ELR (cell line): ENCODE measurements around the gene FAM131A.
A peak's percentile ranks its signal among the peaks of the same experiment; 100 is the strongest.

Source experiments
- DNase-seq: peaks from one replicate; pipeline ENCODE4 v3.0.0-alpha.2; 2015; ENCODE audit warnings: low read depth

Gene FAM131A

GRCh38 chr3:184339451-184340135, 2.2 kb downstream of the FAM131A start:
- peak; percentile 29 for DNase-seq

DNA sequence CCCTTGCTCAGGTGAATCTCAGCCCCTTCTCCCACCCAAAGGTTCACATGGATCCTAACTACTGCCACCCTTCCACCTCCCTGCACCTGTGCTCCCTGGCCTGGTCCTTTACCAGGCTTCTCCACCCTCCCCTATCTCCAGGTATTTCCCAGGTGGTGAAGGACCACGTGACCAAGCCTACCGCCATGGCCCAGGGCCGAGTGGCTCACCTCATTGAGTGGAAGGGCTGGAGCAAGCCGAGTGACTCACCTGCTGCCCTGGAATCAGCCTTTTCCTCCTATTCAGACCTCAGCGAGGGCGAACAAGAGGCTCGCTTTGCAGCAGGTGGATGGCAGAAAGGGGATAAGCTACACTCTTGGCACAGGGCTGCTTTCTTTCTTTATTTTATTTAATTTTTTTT, 4.5 kb downstream of the FAM131A start:
- DNase-seq = no peak

DNA sequence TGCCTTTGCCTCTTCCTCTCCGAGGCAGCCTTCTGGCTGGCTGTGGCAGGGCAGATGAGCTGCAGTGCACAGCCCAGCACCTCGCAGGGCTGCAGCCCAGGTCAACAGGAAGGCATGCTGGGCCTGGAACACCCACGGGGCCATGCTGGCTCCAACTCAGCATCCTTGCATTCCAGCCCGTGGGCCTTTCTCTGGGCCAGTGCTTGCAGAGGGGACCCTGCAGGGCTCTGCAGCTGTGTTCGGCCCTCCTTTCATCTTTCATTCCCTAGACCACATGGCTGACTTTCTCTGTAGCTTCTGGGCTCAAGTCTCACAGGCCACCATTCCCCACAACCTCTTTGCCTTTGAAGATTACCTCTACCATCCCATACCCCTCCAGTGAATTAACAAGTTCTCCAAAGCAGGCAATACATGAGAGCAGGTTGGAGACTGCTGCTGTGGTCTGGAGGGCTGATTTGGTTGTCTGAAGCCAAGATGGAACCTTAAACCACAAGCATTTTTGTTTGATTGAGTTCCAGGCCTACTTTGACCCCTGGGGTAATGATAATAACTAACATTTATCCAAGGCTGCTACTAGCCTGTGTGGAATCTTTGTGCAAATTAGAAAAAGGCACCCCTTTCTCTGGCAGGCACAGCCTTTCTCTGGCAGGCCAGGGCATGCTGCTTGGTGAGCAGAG, 5.9 kb downstream of the FAM131A start:
- DNase-seq = no peak

DNA sequence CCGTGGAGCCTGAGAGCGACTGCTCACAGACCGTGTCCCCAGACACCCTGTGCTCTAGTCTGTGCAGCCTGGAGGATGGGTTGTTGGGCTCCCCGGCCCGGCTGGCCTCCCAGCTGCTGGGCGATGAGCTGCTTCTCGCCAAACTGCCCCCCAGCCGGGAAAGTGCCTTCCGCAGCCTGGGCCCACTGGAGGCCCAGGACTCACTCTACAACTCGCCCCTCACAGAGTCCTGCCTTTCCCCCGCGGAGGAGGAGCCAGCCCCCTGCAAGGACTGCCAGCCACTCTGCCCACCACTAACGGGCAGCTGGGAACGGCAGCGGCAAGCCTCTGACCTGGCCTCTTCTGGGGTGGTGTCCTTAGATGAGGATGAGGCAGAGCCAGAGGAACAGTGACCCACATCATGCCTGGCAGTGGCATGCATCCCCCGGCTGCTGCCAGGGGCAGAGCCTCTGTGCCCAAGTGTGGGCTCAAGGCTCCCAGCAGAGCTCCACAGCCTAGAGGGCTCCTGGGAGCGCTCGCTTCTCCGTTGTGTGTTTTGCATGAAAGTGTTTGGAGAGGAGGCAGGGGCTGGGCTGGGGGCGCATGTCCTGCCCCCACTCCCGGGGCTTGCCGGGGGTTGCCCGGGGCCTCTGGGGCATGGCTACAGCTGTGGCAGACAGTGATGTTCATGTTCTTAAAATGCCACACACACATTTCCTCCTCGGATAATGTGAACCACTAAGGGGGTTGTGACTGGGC, 7.3 kb downstream of the FAM131A start:
- DNase-seq = no peak

GRCh38 chr3:184345317-184346144, 8.1 kb downstream of the FAM131A start:
- peak; percentile 79 for DNase-seq

GRCh38 chr3:184346480-184347190, 9.2 kb downstream of the FAM131A start:
- DNase-seq = no peak

GRCh38 chr3:184347321-184348056, 10.1 kb downstream of the FAM131A start:
- no peak for DNase-seq

DNA sequence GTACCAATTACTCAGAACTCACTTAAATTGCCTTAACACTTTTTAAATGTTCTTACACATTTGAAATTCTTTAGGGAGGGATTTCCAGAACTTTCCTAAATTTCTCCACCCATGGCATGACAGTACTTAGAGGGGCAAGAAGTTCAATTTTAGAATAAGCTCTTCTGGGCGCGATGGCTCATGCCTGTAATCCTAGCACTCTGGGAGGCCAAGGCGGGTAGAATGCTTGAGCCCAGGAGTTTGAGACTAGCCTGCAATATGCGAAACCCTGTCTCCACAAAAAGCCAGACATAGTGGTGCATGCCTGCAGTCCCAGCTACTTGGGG, 10.6 kb downstream of the FAM131A start:
- DNase-seq = no peak

- DNase-seq = no peak
Observed at GRCh38 chr3:184349563-184350470, 12.4 kb downstream of the FAM131A start.

- DNase-seq = no peak
Observed at GRCh38 chr3:184350618-184351017, 13.2 kb downstream of the FAM131A start.

DNA sequence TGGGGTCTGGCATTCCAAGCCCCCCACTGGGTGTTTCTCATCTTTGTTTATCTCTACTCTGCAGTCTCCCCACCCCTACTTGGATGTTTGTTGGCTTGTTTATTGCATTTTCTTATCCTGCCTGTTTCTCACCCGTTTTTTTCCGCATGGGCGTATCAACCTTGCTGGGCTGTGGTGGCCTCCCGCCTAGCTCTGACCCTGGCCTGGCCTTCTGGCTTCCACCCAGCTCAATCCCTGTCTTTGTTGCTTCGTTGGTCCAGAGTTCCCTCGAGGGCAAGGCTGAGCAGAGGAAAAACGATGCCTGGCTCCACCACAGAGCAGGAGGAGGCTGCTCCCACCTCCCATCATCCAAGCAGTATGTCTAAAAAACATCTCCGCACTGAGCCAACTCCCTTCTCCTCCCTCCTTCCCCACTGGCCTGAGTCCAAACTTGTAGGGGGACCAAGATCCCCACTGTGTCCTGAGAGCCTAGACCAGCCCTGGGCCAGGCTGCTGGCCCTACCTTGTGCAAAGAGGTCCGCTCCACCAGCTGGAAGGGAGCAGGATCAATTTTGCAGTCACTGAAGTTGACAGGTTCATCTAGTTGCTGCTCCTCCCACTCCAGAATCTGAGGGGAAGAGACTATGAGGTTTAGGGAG, 14.2 kb downstream of the FAM131A start:
- no peak for DNase-seq

DNA sequence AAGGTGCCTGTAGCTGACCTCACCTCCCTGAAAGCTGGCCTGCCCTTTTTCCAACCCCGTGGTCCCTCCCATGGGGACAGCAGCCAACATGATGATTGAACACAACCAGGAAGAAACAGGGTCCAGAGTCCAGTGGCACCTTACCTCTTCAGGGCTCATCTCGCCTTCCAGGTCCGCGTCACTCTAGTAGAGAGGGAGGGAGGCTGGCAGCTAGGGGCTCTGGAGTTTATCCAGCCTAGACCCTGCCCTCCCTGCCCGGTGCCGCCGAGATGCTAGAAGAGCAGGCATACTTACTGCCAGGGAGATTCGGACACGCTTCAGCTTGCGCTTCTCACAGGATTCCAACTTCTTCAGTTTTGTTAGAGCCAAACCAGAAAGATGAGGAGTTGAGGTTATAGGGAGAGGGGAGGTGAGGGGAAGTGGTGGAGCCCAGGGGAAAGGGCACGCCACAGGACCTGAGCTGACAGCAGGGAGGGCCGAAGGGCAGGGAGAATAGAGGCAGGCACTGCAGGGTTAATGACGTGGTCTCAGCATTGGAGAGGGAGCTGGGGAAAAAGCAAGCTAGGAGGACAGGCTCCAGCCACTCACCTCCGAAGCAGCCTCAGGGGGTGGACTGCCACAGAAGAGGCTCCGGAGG, 14.9 kb downstream of the FAM131A start:
- no peak for DNase-seq

- DNase-seq = no peak
Observed at GRCh38 chr3:184352897-184353545, 15.6 kb downstream of the FAM131A start.

GRCh38 chr3:184353546-184353941, 16.1 kb downstream of the FAM131A start:
- DNase-seq = no peak

DNA sequence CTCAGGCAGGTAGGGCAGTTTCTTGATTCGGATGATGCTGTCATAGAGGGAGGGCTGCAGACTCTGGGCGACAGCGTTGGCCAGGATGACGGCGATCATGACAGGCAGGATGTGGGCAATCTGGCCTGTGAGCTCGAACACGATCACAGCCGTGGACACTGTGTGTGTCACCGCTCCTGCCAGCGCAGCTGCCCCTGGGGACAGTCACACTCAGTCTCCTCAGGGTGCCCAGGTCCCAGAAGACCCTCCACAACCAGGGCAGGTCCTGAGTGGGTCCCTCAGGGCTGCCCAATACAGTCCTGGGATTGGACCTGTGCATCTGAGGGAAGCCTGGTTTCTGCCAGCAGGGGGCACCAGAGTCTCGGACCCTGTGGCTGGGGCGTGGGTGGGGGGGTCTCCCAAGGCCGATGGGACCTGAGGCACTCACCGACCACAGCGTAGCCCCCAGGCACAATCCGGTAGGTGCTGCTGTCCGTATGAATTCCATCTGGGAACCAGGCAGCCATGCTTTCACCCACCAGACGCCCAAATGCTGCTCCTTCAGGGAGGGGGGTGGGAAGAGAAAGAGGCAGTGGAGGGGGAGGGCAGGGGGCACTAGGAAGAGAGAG, 16.8 kb downstream of the FAM131A start:
- DNase-seq = peak; percentile 51

DNA sequence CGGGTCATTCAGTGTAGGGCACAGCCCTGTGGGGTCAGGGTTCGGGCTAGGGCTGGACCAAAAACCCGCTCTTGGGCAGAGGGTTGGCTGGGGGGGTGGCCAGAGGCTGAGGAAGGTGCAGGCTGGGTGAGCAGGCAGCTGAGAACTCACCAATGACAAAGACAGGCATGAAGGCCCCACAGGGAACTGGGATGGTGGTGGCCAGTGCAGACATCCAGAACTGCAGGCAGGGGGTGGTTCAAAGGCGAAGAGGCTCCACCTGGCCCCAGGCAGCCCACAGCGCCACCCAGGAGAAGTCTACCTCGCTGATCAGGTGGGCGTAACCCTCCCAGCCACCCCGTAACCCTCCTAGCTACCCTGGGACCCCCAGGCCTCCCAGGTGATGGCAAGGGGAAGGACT, 17.4 kb downstream of the FAM131A start:
- no peak for DNase-seq

DNA sequence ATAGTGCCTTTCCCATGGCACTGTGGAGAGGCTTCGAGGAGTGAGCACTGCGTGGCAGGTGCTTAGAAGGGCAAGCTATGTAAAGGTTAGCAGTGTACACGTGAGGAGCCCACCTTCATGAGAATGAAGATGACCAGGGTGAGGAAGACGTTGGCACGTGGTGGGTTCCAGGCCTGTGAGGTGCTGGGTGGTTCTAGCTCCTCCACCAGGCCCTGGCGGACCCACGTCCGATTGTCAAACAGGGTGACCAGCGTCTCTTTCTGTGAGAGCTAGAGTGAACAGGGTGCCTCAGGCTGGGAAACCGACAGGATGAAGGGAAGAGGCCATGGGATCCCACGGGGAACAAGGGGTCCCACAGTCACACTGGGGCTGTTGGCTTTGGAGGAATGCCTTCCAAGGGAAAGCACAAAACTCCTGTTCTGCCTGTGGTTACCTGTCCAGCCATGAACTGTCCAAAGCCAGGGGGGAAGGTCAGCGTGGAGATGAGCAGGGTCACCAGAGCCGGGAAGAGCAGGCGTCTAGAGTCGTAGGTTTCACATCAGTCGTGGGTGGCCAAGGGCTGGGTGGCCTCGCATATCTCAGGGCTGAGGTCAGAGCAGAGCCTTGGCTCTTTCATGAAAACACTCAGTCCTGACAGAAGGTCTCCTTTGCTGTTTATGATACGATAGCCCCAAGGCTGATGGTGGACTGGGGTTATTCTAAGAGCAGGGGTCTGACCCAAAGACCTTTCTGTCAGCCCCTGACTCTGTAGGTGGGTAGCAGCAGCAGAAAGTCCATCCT, 18.1 kb downstream of the FAM131A start:
- DNase-seq = peak; percentile 23
